Activated CD8-positive, alpha-beta memory T cell treated with anti-CD3 and anti-CD28 coated beads, Interleukin-2, amount 50 U/mL, for 1 hour (primary cell): ENCODE results near the gene DDIT4.

ENCODE experiments used
- DNase-seq: peaks from one replicate; pipeline ENCODE4 v3.0.0-alpha.2; 2020; ENCODE audit errors: extremely low read depth

The DDIT4 gene

GRCh38 chr10:72318418-72319262 lies 44.9 kb downstream of the DDIT4 start:
- no peak for DNase-seq

DNA sequence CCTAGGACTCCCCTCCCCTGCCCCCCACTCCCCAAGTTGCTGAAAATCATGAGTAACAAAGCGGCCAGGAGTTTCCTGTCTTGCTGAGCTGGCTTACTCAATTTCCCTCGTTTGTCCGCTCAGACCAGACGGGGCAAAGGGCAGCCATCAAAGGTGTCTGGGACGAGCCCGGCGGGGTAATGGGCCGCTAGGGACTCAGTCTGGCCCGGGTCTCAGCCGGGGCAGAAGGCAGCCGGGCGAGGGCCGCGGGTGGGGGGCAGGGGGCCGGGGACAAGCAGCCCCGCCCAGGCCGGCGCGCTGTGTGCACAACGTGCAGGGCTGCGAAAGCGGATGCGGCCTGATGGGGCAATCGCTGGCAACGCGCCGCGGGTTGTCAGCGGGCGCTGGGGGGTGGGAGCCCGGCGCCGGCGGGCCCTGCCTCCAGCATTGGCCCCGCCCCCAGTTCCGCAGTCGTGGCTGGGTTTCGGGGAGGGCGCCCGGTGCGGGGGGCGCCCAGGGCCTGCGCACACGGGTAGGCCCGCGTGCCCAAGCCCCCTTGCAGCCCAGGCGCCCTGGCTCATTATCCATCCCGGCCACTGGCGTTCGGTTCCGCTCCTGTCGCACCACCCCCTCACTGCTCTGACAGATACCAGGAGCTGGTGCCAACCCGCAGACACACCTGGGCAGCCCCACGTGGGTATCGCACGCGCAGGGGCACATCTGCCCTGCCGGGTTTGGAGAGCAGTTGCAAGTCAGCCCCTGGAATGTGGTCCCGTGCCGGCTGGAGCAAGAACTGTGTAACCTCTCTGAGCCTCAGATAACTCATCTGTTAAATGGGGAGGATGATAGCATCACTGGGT lies 45.9 kb downstream of the DDIT4 start:
- DNase-seq, result peak; percentile 67

- DNase-seq, result peak; percentile 56
Observed at GRCh38 chr10:72320676-72321247, 47.0 kb downstream of the DDIT4 start.

- no peak for DNase-seq
Observed at GRCh38 chr10:72321248-72322029, 47.7 kb downstream of the DDIT4 start.

- no peak for DNase-seq
Observed at GRCh38 chr10:72322030-72322279, 48.2 kb downstream of the DDIT4 start.

- DNase-seq, result no peak
Observed at GRCh38 chr10:72322280-72323058, 48.7 kb downstream of the DDIT4 start.

DNA sequence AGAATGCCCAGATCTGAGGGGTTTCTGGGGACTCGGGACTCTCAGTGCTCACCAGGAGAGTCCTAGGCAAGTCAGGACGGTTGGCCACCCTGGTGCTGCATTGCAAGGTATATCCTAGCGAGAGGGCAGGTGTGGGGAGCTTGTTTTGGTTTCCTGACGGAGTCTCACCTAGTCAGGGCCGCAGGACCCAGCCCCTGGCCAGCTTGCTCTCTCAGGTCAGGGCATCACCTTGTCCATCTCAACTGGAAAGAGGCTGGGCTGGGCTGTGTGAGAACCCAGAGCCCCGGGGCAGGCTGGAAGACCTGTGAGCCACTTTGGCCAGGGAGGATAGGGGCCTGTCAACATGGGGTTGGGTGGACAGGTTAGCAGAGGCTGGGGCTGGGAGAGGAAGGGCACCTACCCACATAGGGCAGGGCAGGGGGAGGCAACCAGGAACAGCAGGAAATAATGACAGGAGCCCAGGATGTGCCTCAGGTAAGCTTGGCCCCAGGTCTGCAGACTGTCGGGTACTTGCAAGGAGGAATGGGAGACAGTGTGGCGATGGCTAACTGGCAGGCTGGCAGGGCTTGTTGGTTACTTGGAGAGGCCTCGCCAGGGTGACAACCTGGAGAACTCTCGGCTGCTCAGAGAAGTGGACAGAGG lies 49.5 kb downstream of the DDIT4 start:
- no peak for DNase-seq

GRCh38 chr10:72323771-72324191 lies 50.1 kb downstream of the DDIT4 start:
- DNase-seq, result no peak
